OCI-M2 (cell line): Measurements from ENCODE around the gene INSYN1.
"Not testable (repeated sequence)": the region's sequence is repeated elsewhere in the genome, so short reads cannot be mapped to it uniquely, and the experiment has no call there.

ENCODE experiments used
- DNase-seq: peaks from one replicate; lab custom pipeline; 2025; ENCODE audit not compliant: unreplicated experiment; lab: John Stamatoyannopoulos, UW

INSYN1 gene

DNA sequence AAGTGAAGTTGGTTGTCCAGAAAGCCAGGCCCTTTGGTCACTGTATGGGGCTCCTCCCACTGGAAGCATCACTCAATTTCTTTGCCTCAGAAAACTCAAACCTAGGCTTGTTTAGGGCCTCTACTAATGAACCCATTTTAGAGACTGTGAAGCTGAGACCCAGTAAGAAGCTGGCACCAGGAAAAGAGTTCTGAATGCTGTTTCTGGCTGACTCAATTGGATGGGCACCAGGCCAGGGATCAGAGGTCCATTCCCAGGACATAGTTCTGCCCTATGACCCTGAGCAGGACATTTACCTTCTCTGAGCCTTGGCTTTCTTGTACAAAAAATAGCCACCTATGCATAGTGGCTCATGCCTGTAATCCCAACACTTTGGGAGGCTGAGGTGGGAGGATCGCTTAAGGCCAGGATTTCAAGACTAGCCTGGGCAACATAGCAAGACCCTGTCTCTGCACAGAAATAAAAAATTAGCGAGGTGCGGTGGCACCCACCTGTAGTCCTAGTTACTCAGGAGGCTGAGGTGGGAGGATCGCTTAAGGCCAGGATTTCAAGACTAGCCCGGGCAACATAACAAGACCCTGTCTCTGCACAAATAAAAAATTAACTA, 38.4 kb downstream of the INSYN1 start:
- DNase-seq: no peak

DNA sequence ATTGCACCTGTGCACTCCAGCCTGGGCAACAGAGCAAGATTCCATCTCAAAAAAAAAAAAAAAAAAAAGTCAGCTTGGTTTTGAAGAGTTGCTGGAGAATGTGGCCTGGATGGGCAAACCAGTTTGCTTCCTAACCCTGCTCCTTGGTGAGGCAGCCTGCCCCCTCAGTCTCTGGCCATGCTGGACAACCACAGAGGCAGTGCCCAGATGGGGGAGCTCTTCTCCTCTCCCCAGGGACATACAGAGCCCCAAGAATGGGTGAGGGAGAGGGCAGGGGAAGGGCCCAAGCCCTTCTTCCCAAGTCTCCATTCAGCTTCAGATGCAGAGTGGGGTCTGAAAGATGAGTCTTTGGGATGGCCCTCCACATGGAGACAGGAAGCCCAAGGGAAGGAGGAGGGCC, 41.0 kb downstream of the INSYN1 start:
- no peak for DNase-seq

DNA sequence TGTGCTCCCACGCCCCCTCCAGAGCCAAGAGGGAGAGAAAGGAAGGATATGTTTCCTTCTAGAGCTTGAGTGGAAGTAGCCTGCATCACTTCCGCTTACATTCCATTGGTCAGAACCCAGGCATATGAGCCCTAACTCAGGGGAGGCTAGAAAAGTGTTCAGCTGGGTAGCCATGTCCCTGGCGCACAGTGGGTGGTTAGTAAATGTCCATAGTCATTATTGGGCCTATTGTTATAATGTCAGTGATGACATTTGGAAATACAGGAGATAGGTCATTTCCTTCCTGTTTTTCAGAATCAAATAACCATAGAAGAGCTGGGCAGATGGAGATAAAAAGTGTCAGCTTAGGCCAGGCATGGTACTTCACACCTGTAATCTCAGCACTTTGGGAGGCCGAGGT, 41.6 kb downstream of the INSYN1 start:
- no peak for DNase-seq

DNA sequence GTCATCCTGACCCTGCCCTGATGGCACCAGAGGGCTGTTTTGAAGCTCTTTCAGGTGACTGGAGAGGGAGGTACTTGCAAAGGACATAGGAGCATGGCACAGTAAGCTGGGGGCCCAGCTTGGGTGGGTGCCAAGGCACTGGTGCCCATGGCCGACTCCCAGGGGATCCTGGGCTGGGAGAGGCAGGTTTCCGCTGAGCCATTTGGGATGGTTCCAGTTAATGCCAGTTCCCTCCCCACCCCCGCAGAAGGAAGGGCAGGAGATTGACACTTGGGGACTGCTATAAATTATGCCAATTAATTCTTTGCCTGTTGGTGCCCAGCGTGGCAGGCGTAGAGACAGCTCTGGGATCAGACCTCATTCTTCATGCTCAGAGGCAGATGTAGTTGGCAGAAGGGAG, 42.8 kb downstream of the INSYN1 start:
- no peak for DNase-seq

DNA sequence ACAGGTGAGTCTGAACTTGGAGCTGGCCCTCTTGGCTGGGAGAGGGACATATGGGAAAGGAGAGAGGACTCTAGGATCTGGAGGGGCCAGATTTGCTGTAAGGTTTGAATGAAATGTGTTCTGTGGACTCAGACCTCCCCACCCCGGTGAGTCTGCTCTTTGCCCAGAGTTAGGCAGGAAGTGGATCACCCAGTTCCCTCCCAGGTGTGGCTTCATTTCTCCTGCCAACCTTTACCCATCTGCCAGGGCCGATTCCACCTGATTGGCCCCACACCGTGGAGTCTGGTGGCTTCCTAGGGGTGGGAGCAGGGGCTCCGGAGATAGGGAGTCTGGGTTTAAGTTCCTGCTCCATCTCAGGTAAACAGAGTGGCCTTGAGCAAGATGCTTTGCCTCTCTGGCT, 43.5 kb downstream of the INSYN1 start:
- no peak for DNase-seq

DNA sequence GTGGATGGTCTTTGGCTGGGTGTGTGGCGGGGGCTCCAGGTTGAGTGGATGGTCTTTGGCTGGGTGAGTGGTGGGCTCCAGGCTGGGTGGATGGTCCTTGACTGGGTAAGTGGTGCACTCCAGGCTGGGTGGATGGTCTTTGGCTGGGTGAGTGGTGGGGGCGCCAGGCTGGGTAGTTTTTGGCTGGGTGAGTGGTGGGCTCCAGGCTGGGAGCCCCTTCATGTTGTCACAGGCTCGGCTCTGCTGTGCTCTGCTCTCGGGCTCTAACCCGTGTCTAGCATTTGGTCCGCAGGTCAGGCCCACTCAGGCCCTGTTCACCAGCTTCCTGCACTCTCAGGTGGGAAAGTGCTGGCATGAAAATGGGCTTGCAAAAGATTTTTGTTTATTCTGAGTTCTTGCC, 43.9 kb downstream of the INSYN1 start:
- no peak for DNase-seq

DNA sequence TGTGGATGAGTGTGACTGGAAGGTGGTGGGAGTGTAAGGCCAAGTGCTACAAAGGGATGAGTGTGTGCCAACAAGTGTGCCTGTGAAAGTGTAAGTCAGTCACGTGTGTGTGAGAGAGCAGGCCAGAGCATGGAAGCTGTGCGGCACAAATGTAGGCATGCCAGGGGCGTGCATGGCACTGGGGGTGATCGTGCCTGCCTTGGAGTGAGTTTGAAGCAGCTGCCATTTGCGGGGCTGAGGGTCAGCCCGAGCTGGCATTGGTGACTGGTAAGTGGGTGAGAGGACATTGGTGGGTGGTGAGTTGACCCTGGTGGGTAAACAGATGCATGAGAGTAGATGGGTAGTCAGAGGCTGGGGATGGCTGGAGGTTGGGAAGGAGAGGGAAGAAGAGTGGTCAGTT, 44.5 kb downstream of the INSYN1 start:
- no peak for DNase-seq

DNA sequence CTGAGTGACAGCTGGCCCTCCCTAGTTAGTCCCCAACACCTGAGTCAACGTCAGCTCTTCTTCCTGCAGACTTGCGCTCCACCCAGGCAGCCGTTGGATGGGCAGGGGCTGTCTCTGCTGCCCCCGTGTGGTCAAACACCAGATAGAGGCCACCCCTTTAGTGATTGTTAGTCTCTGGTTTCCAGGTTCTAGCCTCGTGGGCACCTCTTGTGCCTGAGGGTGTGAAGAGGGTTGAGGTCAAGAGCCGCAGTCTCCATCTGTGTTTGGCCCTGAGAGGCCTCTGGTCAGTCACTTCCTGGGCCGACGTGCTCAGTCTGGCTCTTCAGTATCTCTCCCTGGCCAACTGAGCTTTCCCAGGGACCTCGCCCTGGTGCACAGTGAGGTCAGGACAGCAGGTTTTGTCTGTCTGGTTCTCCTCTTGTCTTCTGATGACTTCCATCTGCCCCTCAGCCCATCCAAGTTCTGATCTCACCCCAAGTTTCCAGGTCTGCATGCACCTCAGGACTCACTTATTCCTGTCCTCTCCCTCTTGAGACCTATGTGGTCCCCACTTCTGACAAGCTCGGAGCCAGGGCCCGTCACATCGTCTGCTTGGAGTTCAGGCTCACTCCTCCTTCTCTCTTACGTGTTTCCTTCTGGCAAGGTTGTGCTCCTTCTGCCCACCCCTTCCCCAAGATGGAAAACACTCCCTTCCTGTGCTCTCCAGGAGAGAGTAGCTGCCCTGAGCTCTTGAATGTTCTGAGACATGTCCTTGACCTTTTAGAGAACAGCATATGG, 48.1 kb downstream of the INSYN1 start:
- DNase-seq: no peak

DNA sequence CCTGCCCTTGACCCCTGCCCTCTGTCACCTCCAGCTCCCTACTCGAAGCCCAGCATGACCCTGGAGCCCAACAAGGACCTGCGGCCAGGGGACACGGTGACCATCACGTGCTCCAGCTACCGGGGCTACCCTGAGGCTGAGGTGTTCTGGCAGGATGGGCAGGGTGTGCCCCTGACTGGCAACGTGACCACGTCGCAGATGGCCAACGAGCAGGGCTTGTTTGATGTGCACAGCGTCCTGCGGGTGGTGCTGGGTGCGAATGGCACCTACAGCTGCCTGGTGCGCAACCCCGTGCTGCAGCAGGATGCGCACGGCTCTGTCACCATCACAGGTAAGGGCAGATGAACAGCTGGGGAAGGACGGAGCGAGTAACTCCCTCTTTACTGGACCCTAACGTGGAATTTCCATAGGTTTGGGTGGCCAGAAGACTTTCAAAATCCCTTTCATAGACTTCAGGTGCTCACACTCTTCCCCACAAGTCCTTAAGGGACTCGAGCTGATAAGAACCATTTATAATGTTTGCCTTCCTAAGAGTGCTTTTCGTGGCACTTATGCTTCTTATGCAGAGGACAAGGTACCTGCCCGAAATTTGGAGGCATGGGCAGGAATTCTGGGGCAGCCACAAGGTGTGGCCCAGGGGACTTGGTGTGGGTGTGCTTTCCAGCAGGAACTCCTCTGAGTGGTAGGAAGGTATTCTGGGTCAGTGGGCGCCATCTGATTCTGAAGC, 48.8 kb downstream of the INSYN1 start:
- not testable (repeated sequence) for DNase-seq

DNA sequence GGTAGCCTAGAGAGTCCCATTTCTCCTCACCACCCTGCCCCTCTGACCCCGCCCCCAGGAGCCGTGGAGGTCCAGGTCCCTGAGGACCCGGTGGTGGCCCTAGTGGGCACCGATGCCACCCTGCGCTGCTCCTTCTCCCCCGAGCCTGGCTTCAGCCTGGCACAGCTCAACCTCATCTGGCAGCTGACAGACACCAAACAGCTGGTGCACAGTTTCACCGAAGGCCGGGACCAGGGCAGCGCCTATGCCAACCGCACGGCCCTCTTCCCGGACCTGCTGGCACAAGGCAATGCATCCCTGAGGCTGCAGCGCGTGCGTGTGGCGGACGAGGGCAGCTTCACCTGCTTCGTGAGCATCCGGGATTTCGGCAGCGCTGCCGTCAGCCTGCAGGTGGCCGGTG, 49.5 kb downstream of the INSYN1 start:
- not testable (repeated sequence) for DNase-seq

DNA sequence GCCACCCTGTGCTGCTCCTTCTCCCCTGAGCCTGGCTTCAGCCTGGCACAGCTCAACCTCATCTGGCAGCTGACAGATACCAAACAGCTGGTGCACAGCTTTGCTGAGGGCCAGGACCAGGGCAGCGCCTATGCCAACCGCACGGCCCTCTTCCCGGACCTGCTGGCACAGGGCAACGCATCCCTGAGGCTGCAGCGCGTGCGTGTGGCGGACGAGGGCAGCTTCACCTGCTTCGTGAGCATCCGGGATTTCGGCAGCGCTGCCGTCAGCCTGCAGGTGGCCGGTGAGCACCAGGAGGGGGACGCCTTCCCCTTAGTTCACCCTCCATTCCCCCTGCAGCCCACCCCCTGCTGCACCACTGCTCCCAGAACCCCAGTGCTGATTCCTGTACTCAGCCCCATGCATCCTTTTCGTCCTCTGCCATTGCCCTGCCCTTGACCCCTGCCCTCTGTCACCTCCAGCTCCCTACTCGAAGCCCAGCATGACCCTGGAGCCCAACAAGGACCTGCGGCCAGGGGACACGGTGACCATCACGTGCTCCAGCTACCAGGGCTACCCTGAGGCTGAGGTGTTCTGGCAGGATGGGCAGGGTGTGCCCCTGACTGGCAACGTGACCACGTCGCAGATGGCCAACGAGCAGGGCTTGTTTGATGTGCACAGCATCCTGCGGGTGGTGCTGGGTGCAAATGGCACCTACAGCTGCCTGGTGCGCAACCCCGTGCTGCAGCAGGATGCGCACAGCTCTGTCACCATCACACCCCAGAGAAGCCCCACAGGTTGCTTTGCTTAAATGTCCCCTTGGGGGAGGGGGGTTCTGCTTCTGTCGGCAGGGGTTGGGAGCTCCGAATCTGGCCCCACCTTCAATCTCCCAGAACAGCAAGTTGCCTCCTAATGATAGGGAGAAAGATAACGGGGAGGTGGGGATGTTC, 50.6 kb downstream of the INSYN1 start:
- DNase-seq: not testable (repeated sequence)

DNA sequence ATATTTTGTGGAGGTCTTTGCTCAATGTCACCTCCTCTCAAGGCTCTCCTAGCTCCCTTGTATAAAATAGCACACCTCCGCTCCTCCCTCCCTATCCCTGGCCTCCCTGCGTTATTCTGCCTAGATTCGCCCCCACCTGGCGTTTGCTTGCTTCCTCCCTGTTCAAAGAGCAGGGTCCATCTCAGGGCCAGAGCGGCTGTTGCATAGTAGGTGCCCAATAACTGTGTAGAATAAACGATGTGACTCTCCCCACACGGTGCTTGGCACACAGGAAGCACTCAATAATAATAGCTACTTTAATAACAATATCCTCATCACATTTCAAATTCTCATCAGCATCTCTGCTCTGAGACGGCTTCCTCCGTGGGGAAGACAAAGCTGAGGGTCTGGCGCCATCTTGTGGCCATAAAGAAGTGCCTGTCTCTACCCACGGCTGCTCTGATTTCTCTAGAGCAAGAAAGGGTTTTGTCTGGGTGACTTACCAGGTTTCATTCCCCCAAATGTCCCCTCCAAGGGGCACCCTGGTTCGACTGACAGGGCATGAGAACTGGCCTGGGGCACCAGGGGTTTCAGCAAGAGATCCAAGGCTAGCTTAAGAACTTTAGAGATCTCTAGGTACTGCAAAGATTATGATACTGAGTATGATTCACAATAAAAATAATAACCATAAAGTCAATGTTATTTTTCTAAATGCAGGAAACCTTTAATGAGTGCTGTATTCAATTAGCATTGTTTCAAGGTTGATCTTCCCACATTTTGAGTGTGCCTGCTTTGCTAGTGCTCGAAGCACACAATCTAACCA, 52.9 kb downstream of the INSYN1 start:
- no peak for DNase-seq

DNA sequence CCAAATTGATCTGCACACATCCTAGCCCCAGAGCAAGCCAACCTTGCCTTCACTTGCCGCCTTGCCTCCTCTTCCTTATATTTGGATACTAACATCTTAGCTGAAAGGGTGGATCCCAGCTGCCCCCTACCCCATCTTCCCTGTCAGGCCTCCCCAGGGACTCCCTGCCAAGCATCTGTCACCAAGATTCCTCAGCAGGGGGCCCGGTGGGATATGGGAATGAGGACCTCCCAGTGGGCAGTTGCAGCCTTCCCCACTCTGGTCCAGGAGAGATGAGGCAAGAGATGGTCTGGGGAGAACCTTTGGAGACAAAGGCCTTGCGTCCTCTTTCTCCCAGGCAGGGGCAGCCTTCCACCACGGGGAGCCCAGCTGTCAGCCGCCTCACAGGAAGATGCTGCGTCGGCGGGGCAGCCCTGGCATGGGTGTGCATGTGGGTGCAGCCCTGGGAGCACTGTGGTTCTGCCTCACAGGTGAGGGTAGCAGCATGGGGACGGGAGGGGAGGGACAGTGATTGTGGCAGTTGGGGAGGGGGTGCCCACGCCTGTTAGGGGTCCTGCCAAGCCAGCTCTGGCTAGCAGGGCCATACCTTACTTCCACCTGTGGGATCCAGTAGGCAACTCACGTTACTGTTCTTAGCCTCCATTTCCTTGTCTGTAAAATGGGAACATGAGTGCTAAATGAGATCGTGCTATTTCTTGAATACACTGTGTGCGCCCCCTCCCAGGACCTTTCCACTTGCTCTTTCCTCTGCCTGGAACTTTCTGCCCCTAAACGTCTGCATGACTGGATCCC, 53.7 kb downstream of the INSYN1 start:
- no peak for DNase-seq

DNA sequence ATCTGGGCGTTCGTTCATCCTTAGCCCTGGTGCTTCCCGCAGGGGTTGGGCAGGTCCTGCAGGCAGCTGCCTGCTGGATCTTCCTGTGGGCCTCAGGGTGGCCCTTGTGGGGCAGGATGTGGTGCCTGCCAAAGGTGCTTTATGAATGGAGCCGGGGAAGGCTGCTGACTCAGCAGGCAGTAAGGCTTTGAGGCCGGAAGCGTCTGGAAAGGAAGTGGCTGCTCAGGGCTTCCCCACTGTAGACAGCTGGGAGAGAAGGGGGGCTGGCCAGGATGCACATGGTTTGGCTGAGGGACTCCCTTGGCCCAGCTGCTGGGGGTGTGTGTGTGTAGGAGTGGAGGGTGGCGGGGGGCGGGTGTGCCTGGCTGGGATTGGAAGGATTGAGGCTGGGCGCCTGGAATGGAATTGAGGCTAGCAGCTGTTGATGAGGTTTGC, 56.1 kb downstream of the INSYN1 start:
- no peak for DNase-seq

DNA sequence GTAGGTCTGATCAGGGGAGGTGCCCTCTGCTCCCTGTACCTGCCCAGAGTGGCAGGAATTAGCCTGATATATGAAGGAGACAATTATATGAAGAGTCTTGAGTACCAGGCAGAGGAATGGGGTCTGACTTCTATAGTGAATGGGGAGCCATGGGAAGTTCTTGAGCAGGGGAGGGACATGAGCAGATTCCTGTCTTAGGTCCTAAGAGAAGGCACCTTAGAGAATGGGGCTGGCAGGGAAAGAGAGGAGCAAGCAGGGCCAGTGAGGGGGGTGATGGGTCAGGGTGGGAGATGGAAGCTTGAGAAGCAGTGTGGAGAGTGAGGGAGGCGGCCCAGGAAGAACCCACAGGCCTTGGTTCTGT, 56.5 kb downstream of the INSYN1 start:
- DNase-seq: no peak

DNA sequence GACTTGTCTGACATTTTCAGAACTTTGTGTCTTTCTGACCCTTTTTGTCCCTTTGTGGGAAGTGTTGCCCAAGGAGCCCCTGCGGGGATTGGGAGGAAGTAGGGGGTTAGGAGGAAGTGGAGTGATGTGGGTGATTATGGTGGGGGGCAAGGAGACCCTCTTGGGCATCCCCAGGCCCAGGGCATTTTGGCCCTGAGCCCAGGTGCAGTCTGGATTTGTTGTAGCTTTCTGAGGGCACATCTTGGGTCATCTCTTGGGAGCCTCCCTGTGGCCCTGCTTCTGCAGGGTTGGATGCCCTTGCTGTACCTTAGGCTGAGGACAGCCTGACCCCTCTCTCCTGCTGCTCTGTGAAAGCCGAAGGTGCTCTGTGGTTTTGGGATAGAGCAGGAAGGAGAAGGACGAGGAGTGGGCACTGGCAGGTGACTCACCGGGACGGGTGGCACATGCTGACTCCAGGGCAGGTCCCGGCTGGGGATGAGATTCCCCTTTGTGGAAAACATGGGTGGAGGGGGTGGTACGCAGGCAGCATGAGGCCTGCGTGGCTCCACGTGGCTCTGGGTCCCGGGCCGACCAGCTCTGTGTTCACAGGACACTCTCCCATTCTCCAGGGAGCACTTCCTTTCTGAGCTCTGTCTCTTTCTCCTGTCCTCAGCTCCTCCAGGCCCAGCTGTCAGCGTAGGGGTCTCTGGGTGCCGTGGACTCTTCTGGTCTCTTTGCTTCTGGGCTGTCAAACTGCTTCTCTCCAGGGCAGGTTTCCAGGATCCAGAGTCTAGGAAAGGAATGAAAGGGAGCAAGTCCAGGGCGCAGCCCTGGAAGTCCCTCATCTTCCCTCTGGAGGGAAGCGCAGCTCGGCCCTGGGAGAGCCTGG, 57.1 kb downstream of the INSYN1 start:
- DNase-seq: no peak

DNA sequence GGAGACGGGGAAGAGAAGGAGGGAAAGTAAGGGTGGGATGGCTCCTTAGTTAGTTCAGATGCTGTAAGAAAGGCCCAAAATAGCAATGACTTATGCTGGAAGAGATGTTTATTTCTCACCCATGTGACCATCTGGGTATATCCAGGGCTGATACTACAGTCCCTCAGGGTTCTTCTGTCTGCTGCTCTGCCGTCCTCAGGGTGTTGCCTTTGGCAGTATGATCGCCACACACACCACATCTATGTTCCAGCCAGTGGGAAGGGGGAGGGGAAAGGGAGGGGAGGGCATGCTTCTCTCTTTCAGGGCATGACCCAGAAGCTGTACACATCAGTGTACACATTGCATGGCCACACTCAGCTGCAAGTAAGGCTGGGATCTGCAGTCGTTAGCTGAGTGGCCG, 58.7 kb downstream of the INSYN1 start:
- DNase-seq: no peak

DNA sequence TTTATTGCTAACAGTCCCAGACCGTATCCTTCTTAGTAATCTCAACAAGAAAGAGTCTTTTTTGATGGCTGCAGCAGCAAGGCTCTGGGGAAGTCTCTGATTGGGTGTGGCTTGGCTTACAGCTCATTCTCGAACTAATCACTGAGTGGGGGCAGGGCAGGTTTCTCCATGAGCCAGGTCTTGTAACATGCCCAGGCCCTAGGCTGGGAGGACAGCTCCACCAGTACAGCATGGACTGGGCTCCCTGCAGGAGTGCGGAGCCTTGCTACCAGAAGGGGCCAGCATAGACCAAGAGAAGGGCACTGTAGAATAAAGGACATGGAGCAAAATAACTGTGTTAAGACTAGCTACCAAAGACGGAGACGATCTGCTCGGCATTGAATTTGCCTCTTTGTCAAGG, 61.8 kb downstream of the INSYN1 start:
- no peak for DNase-seq

DNA sequence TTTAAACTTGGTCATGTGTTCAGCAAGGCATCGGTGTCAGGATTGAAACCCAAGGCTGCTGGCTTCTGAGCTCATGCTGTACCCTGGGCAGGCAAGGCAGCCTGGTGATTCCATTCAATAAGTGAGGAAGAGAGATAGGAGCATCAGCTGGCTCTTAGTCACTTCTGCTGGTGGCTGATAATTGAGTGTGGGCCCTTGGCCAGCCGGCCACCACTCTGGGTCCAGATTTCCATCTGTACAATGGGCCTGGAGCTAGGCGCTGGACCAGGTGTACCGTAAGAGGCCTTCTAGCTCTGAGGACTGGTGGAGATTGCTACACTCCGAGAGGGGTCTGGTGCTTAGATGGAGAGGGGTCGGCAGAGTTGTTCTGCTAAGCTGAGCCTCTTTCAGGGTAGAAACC, 64.7 kb downstream of the INSYN1 start:
- no peak for DNase-seq
